IMR-90 (cell line): ENCODE data around the gene ARHGEF38. TPM values are rescaled to one million over a fixed set of nuclear protein-coding genes. Genes with fewer than 3 reads are reported as not detected.
A peak's percentile ranks its signal among the peaks of the same experiment; 100 is the strongest.

Experiments
- ATAC-seq: fragments of 200-7000 bp; cut with Tn5 transposase; 2 replicates; pipeline ENCODE4 v1.9.1; 2020; ENCODE audit warnings: low read depth, mild to moderate bottlenecking, moderate library complexity
- BruUV-seq: library from RNA; stranded (reverse); fragments of 400-500 nt; replicated peaks from 2 replicates; lab custom pipeline; 2021; lab: Mats Ljungman, UMichigan
- CTCF ChIA-PET: fragments of 300-600 bp; formaldehyde crosslinking; extraction: SDS; loops from one replicate; lab custom pipeline; 2021; ENCODE audit warnings: antibody characterized with exemption; lab: Yijun Ruan, JAX
- POLR2A ChIA-PET: fragments of 300-600 bp; sonication (Branson Sonifier 250); formaldehyde crosslinking; loops from one replicate; lab custom pipeline; 2022; ENCODE audit warnings: antibody characterized with exemption; ENCODE audit not compliant: unreplicated experiment; lab: Charles Lee
- DNase-seq: peaks from one replicate; pipeline ENCODE4 v3.0.0; 2013
- H2AFZ ChIP-seq: replicated peaks from 2 replicates; pipeline ENCODE3; 2013; ENCODE audit warnings: low read length, mild to moderate bottlenecking; ENCODE audit not compliant: poor library complexity
- H2AK5ac ChIP-seq: 2 replicates; pipeline ENCODE4 v1.6.1; 2013; ENCODE audit warnings: low read depth, low read length, inconsistent platforms
- H2AK9ac ChIP-seq: replicated peaks from 2 replicates; pipeline ENCODE3; 2013; ENCODE audit warnings: mild to moderate bottlenecking, low read depth, low read length, moderate library complexity; ENCODE audit not compliant: poor library complexity
- H2BK120ac ChIP-seq: 2 replicates; pipeline ENCODE4 v1.6.1; 2013; ENCODE audit warnings: low read depth, low read length, inconsistent platforms
- H2BK15ac ChIP-seq: 3 replicates; pipeline ENCODE4 v1.6.1; 2013; ENCODE audit warnings: low read depth, low read length, inconsistent platforms
- H2BK20ac ChIP-seq: 2 replicates; pipeline ENCODE4 v1.6.1; 2013; ENCODE audit warnings: low read depth, mild to moderate bottlenecking, inconsistent platforms, low read length, moderate library complexity
- H2BK5ac ChIP-seq: 2 replicates; pipeline ENCODE4 v1.6.1; 2013; ENCODE audit warnings: mild to moderate bottlenecking, low read depth, low read length, inconsistent platforms; ENCODE audit not compliant: poor library complexity, severe bottlenecking
- H3K14ac ChIP-seq: replicated peaks from 2 replicates; pipeline ENCODE4 v1.6.1; 2013; ENCODE audit warnings: low read depth, low read length, inconsistent platforms
- H3K18ac ChIP-seq: 2 replicates; pipeline ENCODE4 v1.6.1; 2013; ENCODE audit warnings: low read depth, low read length, control low read depth
- H3K23ac ChIP-seq: 2 replicates; pipeline ENCODE4 v1.6.1; 2013; ENCODE audit warnings: low read depth, low read length, inconsistent platforms
- H3K27ac ChIP-seq: 2 replicates; pipeline ENCODE4 v1.5.1; 2013; ENCODE audit warnings: mild to moderate bottlenecking, control low read depth, low read length; ENCODE audit not compliant: insufficient read depth
- H3K27me3 ChIP-seq: 2 replicates; pipeline ENCODE4 v1.6.1; 2013; ENCODE audit warnings: low read length; ENCODE audit not compliant: control insufficient read depth, insufficient read depth
- H3K36me3 ChIP-seq: 2 replicates; pipeline ENCODE4 v1.6.1; 2013; ENCODE audit warnings: low read length, mixed read lengths; ENCODE audit not compliant: control insufficient read depth, insufficient read depth
- H3K4ac ChIP-seq: 2 replicates; pipeline ENCODE4 v1.6.1; 2013; ENCODE audit warnings: low read depth, low read length, inconsistent platforms
- H3K4me1 ChIP-seq: 2 replicates; pipeline ENCODE4 v1.6.1; 2013; ENCODE audit warnings: low read length, mixed read lengths; ENCODE audit not compliant: control insufficient read depth, insufficient read depth
- H3K4me2 ChIP-seq: 2 replicates; pipeline ENCODE4 v1.6.1; 2013; ENCODE audit warnings: low read depth, mild to moderate bottlenecking, control low read depth, low read length, moderate library complexity
- H3K4me3 ChIP-seq: 2 replicates; pipeline ENCODE4 v1.5.1; 2013; ENCODE audit warnings: low read depth, mild to moderate bottlenecking, control low read depth, low read length, moderate library complexity; ENCODE audit not compliant: insufficient read depth
- H3K56ac ChIP-seq: 2 replicates; pipeline ENCODE4 v1.6.1; 2013; ENCODE audit warnings: low read length, inconsistent platforms; ENCODE audit not compliant: insufficient read depth; ENCODE audit errors: extremely low read depth
- H3K79me1 ChIP-seq, 2 experiments: 2 replicates each; pipeline ENCODE4 v1.6.1; 2013; ENCODE audit warnings: low read length in 2 of 2, inconsistent platforms in 1 of 2, low read depth in 1 of 2
- H3K9ac ChIP-seq: 2 replicates; pipeline ENCODE4 v1.6.1; 2013; ENCODE audit warnings: low read depth, low read length, control low read depth
- H3K9me1 ChIP-seq: 2 replicates; pipeline ENCODE4 v1.6.1; 2013; ENCODE audit warnings: low read length, inconsistent platforms; ENCODE audit not compliant: insufficient read depth
- H3K9me3 ChIP-seq: 2 replicates; pipeline ENCODE4 v1.6.1; 2013; ENCODE audit warnings: low read length; ENCODE audit not compliant: control insufficient read depth, insufficient read depth
- H4K20me1 ChIP-seq: 2 replicates; pipeline ENCODE4 v1.6.1; 2013; ENCODE audit warnings: low read length, inconsistent platforms; ENCODE audit not compliant: insufficient read depth
- H4K5ac ChIP-seq: 2 replicates; pipeline ENCODE4 v1.6.1; 2013; ENCODE audit warnings: mild to moderate bottlenecking, low read depth, low read length, control low read depth
- H4K8ac ChIP-seq, 2 experiments: 2 replicates each; pipeline ENCODE4 v1.6.1; 2013; ENCODE audit warnings: low read depth in 2 of 2, low read length in 2 of 2, control low read depth in 1 of 2, inconsistent platforms in 1 of 2
- H4K91ac ChIP-seq: 2 replicates; pipeline ENCODE4 v1.6.1; 2013; ENCODE audit warnings: low read depth, low read length, inconsistent platforms; ENCODE audit not compliant: insufficient read depth
- BHLHE40 ChIP-seq: fragments of 150-350 bp; IDR thresholded peaks from 2 replicates; pipeline ENCODE4 v1.6.1; 2016; ENCODE audit warnings: mild to moderate bottlenecking, low read depth, low read length
- CEBPB ChIP-seq: IDR thresholded peaks from 2 replicates; pipeline ENCODE4 v1.6.1; 2012; ENCODE audit warnings: low read depth, low read length, improper control_type of control experiment
- CHD1 ChIP-seq: IDR thresholded peaks from 2 replicates; pipeline ENCODE4 v1.6.1; 2012; ENCODE audit warnings: low read depth, low read length, improper control_type of control experiment
- CTCF ChIP-seq: conservative IDR thresholded peaks from 2 replicates; pipeline ENCODE4 v1.5.1; 2012; ENCODE audit warnings: mild to moderate bottlenecking, low read depth, low read length, improper control_type of control experiment
- FOS ChIP-seq: fragments of 150-350 bp; IDR thresholded peaks from 2 replicates; pipeline ENCODE4 v1.6.1; 2016; ENCODE audit warnings: low read depth, low read length
- MAFK ChIP-seq: IDR thresholded peaks from 2 replicates; pipeline ENCODE4 v1.6.1; 2012; ENCODE audit warnings: low read depth, low read length, improper control_type of control experiment
- MAZ ChIP-seq: IDR thresholded peaks from 2 replicates; pipeline ENCODE4 v1.6.1; 2012; ENCODE audit warnings: low read depth, mild to moderate bottlenecking, low read length, improper control_type of control experiment, moderate library complexity, borderline replicate concordance
- MXI1 ChIP-seq: IDR thresholded peaks from 2 replicates; pipeline ENCODE4 v1.6.1; 2012; ENCODE audit warnings: low read depth, mild to moderate bottlenecking, low read length, moderate library complexity, borderline replicate concordance
- NFE2L2 ChIP-seq: fragments of 150-350 bp; IDR thresholded peaks from 2 replicates; pipeline ENCODE4 v1.6.1; 2016; ENCODE audit warnings: low read depth, mild to moderate bottlenecking, low read length
- POLR2A ChIP-seq: IDR thresholded peaks from 2 replicates; pipeline ENCODE4 v1.6.1; 2012; ENCODE audit warnings: mild to moderate bottlenecking, low read depth, low read length
- RAD21 ChIP-seq: IDR thresholded peaks from 2 replicates; pipeline ENCODE4 v1.6.1; 2012; ENCODE audit warnings: low read length, improper control_type of control experiment
- RCOR1 ChIP-seq: IDR thresholded peaks from 2 replicates; pipeline ENCODE4 v1.6.1; 2012; ENCODE audit warnings: mild to moderate bottlenecking, low read length, improper control_type of control experiment; ENCODE audit not compliant: insufficient replicate concordance
- RFX5 ChIP-seq: IDR thresholded peaks from 2 replicates; pipeline ENCODE4 v1.8.0; 2012; ENCODE audit warnings: low read depth, mild to moderate bottlenecking, low read length, moderate library complexity
- SMC3 ChIP-seq: fragments of 150-350 bp; IDR thresholded peaks from 2 replicates; pipeline ENCODE4 v1.6.1; 2016; ENCODE audit warnings: low read depth, mild to moderate bottlenecking, antibody characterized with exemption, low read length, moderate library complexity
- USF2 ChIP-seq: fragments of 150-350 bp; IDR thresholded peaks from 2 replicates; pipeline ENCODE4 v1.6.1; 2017; ENCODE audit warnings: mild to moderate bottlenecking, antibody characterized with exemption, low read length, low read depth
- WGBS, 2 experiments: methylation state at CpG; one replicate each; pipeline versions ENCODE4 v1.1.5 to v1.1.7; 2013; ENCODE audit warnings: missing lambda C conversion rate in 2 of 2; ENCODE audit not compliant: insufficient read length in 1 of 2; ENCODE audit errors: extremely low coverage in 2 of 2; 5-methylcytosine and 5-hydroxymethylcytosine counted together
- dilution Hi-C: fragments of 300-500 bp; cut with HindIII; formaldehyde crosslinking; loops from one replicate; pipeline ENCODE4 v1.14.3; 2018; ENCODE audit warnings: low sequenced_read_pairs; ENCODE audit not compliant: unreplicated experiment
- in situ Hi-C: fragments of 300-500 bp; cut with MboI; formaldehyde crosslinking; loops from 3 replicates; pipeline ENCODE4 v1.14.3; 2019; ENCODE audit warnings: low sequenced_read_pairs, inconsistent platforms, mixed read lengths
- intact Hi-C: fragments of 100-400 bp; cut with micrococcal nuclease; formaldehyde crosslinking; loops from 2 replicates; pipeline ENCODE4 v1.10.0; 2022
- polyA plus RNA-seq, 3 experiments: library from polyadenylated mRNA; depleted of rRNA; stranded (reverse); fragments of >200 nt; gene quantifications; 2 replicates each; pipeline ENCODE4 v1.2.3, GENCODE V29; 2012; ENCODE audit warnings: low replicate concordance in 1 of 3
- total RNA-seq: library from RNA; depleted of rRNA; stranded (reverse); fragments of >200 nt; gene quantifications from 2 replicates; pipeline ENCODE4 v1.2.3, GENCODE V29; 2012
- TF ChIP-seq, protein P1 (sequence below): fragments of 150-350 bp; IDR thresholded peaks from 2 replicates; pipeline ENCODE4 v1.6.1; 2016; ENCODE audit warnings: low read depth, mild to moderate bottlenecking, low read length, moderate library complexity, borderline replicate concordance

Gene ARHGEF38
- total and polyA plus RNA-seq, 2 of the 4 experiments (the other 2 are of a cell fraction): not detected

DNA sequence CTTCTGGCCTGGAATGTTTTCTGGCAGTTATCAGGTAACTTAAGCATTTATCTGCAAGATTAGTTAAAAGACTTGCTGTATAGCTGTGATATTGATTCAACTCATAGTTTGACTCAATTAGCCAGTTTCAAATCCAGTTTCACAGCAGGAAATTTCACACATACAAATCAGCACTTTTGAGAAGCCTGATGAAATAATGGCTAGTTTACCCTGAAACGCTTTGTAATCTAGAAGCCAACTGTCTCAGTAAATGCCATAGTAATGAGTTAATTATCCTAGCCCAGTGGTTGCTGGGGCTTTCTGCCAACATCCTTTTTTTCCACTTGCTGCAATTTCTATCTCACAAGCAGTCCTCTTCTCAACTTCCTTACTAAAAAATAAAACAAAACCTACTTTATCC is 53.1 kb downstream of the ARHGEF38 start:
- DNase-seq (peak; percentile 17), ATAC-seq (no peak)
- intact Hi-C loops: no loop called here

More for the DNA sequence above, 53.1 kb downstream of the ARHGEF38 start:
- no peak overlapping the region for H3K56ac ChIP-seq
- no peaks in the 10 kb centered on the region for H3K79me1 ChIP-seq
- ChIA-PET POLR2A (no interaction called here), CTCF (no interaction called here)
- H4K5ac ChIP-seq: no peak overlapping the region
- no peak overlapping the region for H3K27ac ChIP-seq
- H3K36me3 ChIP-seq: no peaks in the 10 kb centered on the region
- H3K14ac ChIP-seq: no peak overlapping the region
- no peak overlapping the region for H4K8ac ChIP-seq
- no peak overlapping the region for H3K9ac ChIP-seq
- no peak overlapping the region for H2BK5ac ChIP-seq
- no peak overlapping the region for H2BK15ac ChIP-seq
- no peaks in the 10 kb centered on the region for H4K20me1 ChIP-seq
- H3K27me3 ChIP-seq: no peaks in the 10 kb centered on the region; the same call in 1 of the 2 replicates
- no peak for TF ChIP-seq MAZ
- TF ChIP-seq CTCF: no peak
- no peak for TF ChIP-seq RAD21
- no peak for TF ChIP-seq CHD1
- TF ChIP-seq SMC3: no peak
- no peak for TF ChIP-seq CEBPB
- no peak for TF ChIP-seq USF2
- no peak for TF ChIP-seq RFX5
- no peak for TF ChIP-seq NFE2L2
- TF ChIP-seq MXI1: no peak
- no peak for TF ChIP-seq POLR2A
- no peak for TF ChIP-seq RCOR1
- no peak for TF ChIP-seq BHLHE40
- TF ChIP-seq, protein P1, sequence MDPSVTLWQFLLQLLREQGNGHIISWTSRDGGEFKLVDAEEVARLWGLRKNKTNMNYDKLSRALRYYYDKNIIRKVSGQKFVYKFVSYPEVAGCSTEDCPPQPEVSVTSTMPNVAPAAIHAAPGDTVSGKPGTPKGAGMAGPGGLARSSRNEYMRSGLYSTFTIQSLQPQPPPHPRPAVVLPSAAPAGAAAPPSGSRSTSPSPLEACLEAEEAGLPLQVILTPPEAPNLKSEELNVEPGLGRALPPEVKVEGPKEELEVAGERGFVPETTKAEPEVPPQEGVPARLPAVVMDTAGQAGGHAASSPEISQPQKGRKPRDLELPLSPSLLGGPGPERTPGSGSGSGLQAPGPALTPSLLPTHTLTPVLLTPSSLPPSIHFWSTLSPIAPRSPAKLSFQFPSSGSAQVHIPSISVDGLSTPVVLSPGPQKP: no peak
- TF ChIP-seq FOS: no peak
- no peak for TF ChIP-seq MAFK
- H3K4me2 ChIP-seq: no peak overlapping the region
- no peak overlapping the region for H2BK120ac ChIP-seq
- H2BK20ac ChIP-seq: no peak overlapping the region
- no peak overlapping the region for H3K4ac ChIP-seq
- H3K4me1 ChIP-seq: no peaks in the 10 kb centered on the region
- no TSS peak for BruUV-seq
- H3K23ac ChIP-seq: no peak overlapping the region
- WGBS, 2 experiments: no CpG with 5 or more reads among the region's 1 CpG
- H4K91ac ChIP-seq: no peak overlapping the region
- no peaks in the 10 kb centered on the region for H3K9me3 ChIP-seq
- H2AFZ ChIP-seq: no peak overlapping the region
- no peaks in the 10 kb centered on the region for H3K9me1 ChIP-seq
- in situ Hi-C loops: no loop called here
- no peak overlapping the region for H3K4me3 ChIP-seq
- dilution Hi-C loops: no loop called here
- H3K18ac ChIP-seq: no peak overlapping the region
- H2AK5ac ChIP-seq: no peak overlapping the region
- no peak overlapping the region for H2AK9ac ChIP-seq
